Measurements from ENCODE around the gene FBXL16.
A peak's percentile ranks its signal among the peaks of the same experiment; 100 is the strongest.

The FBXL16 gene

GRCh38 chr16:689175-689897 lies 16.3 kb downstream of the FBXL16 start:
- DNase-seq, result no peak

DNA sequence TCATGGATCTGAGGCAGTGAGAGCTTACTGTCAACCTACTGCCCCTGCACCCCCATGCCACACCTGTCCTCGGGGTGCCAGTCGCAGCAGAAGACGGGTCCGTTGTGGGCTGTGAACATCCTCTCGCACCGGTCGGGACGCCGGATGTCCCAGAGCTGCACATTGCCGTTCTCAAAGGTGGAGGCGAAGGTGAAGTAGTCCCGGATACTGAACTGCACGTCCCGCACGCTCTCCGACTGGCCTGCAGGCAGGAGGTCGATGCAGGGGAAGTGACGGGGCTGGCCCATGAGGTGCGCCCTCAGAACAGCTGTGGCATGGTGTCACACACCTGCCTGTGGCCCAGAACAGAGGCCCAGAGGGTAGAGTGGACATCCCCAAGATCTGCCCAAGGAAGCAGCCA lies 18.1 kb downstream of the FBXL16 start:
- DNase-seq, result no peak

- no peak for DNase-seq
Measured at GRCh38 chr16:686459-687260, 18.9 kb downstream of the FBXL16 start.

DNA sequence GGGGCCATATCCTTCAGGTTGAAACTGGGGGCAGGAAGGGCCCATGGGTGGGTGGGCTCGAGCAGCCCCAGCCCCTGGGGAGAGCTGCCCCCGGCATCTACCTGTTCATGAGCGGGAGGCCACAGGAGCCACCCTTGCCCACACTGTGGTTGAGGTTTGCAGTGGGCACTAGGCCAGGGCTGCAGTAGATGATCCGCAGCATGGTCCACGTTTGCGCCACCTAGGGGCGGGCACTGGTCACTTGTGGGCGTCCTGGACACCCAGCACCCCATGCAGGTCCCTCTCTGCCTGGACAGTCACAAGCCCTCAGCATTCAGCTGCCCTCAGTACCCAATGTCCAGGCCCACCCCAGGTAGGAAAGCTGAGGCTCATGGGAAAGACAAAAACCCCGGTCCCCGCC lies 19.6 kb downstream of the FBXL16 start:
- peak; percentile 35 to 69 for DNase-seq

DNA sequence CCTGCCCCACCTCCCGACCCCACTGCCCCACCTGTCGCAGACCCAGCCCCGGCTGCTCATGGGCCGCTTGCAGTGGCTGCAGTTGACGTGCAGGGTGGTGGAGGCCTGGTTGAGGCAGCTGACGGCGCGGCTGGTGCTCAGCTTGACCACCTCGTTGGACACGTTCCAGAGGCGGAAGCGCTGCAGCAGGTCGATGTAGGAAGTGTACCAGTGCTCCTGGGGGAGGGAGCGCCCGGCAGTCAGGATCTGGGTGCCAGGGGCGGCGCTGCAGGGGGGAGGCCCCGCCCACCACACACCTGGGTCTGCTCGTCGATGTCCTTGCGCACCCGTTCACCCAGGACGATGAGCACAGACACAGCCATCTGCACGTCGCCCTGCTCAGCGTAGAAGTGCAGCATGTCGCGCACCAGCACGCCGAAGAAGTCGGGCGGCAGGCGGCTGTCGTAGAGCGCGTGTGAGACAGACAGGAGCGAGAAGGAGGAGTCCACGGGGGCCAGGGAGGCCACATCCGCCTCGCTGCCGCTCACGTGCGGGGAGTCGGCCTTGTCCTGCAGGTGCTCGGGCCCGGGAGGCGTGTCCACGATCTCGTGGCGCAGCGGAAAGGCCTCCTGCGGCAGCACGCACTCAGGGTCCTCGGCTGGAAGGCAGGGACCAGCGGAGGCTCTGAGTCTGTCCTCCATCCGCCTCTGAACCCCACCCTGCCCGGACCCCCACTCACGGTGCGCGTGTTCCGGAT lies 20.5 kb downstream of the FBXL16 start:
- no peak for DNase-seq

GRCh38 chr16:684071-684794 lies 21.4 kb downstream of the FBXL16 start, which contains the start of gene JMJD8:
TSS of gene JMJD8 (minus strand) at chr16:684334. CDS start at chr16:684319, 15 bp downstream.
- peak; percentile 95 to 98 for DNase-seq

- DNase-seq, result no peak
Measured at GRCh38 chr16:683396-684070, 22.1 kb downstream of the FBXL16 start.

- DNase-seq, result no peak
Measured at GRCh38 chr16:682493-683395, 22.9 kb downstream of the FBXL16 start.

- no peak for DNase-seq
Measured at GRCh38 chr16:681746-682427, 23.7 kb downstream of the FBXL16 start.

DNA sequence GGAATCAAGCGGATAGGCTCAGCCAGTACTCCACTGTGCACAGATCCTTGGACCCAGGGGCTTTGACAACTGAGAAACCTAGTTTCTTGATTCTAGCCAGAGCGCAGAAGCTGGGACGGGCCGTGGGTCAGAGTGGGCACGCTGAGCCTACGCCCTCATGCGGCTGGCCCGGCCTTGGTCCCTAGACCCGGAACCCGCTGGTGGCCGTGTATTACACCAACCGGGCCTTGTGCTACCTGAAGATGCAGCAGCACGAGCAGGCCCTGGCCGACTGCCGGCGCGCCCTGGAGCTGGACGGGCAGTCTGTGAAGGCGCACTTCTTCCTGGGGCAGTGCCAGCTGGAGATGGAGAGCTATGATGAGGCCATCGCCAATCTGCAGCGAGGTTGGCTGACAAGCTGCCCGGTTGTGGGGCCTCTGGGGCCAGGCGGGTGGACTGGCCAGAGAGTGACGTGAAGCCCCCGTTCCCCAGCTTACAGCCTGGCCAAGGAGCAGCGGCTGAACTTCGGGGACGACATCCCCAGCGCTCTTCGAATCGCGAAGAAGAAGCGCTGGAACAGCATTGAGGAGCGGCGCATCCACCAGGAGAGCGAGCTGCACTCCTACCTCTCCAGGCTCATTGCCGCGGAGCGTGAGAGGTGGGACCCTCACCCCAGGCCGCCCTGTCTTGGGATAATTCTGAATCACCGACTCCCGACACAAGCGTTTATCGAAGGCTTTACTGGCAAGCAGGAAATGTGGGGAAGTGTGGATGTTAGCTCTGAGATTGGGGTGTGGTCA lies 24.4 kb downstream of the FBXL16 start:
- DNase-seq, result peak in 1 of 2 experiments; percentile 39

DNA sequence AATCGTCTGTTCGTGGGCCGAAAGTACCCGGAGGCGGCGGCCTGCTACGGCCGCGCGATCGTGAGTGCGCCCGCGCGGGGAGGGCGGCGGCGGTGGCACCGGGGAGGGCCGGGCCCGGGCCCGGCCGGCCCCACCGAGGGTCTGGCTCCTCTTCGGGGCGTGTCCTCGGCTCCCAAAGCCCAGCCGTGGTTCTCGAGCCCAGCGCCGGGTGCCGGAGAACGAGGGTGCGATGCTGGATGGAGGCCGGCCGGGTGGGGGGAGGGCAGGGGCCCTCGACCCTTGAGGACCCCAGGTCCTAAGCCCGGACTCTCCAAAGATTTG lies 25.0 kb downstream of the FBXL16 start:
- no peak for DNase-seq

DNA sequence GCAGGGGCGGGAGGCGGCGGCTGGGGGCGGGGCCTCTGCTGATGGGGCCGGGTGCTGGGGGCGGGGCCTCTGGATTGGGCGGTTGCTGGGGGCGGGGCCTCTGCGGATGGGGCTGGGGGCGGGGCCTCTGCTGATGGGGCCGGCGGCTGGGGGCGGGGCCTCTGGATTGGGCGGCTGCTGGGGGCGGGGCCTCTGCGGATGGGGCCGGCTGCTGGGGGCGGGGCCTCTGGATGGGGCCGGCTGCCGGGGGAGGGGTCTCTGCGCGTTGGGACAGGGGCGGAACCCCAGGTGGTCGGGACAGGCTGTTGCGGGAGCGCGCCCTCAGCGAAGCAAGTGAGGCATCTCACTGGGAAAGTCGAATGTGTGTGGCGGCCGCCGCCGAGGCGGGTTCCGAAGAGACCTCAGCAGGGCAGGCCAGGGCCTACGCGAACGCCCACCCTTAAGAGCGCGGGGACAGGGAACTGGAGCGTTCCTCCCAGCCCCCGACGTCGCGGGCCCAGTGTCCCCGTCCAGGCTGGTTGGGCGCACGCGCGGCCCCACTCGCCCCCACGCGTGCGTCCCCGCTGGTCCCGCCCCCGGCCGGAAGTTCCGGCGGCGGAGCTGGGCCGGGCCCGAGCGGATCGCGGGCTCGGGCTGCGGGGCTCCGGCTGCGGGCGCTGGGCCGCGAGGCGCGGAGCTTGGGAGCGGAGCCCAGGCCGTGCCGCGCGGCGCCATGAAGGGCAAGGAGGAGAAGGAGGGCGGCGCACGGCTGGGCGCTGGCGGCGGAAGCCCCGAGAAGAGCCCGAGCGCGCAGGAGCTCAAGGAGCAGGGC lies 25.6 kb downstream of the FBXL16 start, which contains the start of gene STUB1:
Gene STUB1, plus strand, starts transcription at position 597 of the 811 bp plus-strand sequence. Its CDS starts 116 bp downstream, at position 713.
- DNase-seq, result peak; percentile 88 to 89

- DNase-seq, result peak; percentile 72 to 82
Measured at GRCh38 chr16:678858-679813, 26.5 kb downstream of the FBXL16 start.

DNA sequence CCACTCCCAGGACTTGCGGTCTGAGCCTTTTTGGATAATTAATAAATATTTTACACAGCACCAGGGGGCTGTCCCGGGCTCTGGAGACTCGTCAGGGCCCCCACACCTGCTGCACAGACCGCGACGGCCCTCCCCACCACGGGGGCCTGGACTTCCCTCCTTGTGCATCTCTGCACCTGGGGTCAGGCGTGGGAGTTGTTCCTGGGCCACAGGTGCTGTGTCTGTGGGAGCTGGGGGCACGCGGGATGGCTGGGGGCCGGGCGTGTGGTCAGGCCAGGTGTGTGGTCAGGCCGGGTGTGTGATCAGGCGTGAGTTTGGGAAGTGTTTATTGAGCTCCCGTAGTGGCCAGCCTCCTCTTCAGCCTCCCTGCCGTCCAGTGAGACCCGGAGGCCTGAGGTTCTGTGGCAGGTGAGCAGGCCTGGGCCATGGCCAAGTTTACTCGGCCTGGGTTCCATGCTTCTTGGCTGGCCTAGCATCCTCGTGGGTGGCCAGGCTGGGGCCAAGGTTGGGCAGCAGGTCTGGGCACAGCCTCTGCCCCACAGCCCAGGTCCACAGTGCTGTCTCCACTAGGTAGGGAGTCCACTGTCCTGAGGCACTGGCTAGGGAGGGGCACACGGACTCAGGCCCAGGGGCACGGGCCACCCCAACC lies 27.3 kb downstream of the FBXL16 start:
- no peak for DNase-seq

GRCh38 chr16:677316-678190 lies 28.0 kb downstream of the FBXL16 start:
- no peak for DNase-seq

- no peak for DNase-seq
Measured at GRCh38 chr16:676913-677312, 28.7 kb downstream of the FBXL16 start.
